ENCODE results near the gene IFT122. TPM values are rescaled to one million over a fixed set of nuclear protein-coding genes. Genes with fewer than 3 reads are reported as not detected.
"Not testable (repeated sequence)": the region's sequence is repeated elsewhere in the genome, so short reads cannot be mapped to it uniquely, and the experiment has no call there.

The IFT122 gene
- total RNA-seq, 1 donor from 2014 or later: 37.6 TPM

DNA sequence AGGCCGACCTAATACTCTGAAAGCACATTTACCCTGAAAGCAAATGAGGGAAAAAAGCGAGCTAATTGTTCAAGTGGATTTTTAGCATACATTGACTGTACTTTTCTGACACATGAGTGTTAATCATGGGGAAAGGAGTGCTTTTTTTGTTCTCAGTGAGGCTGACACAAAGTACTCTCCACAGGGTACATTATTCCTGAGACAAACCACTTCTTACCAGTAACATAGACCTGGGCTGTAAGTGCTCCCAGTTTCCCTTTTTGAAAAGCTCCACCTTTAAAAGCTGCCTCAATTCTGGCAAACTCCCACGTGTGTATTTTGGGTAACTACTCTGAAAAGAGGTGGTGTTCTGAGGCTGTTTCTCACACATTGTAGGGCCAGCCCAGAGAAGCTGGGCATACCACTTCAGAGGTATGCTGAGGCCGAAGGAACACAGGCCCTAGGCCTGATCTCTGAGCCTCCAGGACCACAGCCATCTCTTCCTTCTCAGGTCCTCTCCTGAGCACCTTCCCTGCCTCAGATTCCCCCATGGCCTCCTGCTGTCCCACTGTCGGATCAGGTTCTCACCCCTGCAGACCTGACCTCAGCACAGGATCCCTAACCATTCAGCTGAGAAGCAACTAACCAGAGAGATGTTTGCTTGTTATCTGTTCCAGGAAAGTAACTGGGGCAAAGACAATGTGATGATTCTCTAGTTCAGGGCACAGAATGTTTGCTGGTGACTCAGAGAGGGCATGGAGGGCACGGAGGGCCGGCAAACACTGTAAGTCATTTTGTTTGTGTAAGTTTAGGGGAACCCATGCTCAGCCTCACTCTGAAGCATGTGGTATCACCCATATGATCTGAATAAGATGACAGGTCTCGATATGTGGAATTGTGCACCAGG lies 58.8 kb downstream of the IFT122 start:
- not testable (repeated sequence) for DNase-seq (ENCODE audit: low spot score)

DNA sequence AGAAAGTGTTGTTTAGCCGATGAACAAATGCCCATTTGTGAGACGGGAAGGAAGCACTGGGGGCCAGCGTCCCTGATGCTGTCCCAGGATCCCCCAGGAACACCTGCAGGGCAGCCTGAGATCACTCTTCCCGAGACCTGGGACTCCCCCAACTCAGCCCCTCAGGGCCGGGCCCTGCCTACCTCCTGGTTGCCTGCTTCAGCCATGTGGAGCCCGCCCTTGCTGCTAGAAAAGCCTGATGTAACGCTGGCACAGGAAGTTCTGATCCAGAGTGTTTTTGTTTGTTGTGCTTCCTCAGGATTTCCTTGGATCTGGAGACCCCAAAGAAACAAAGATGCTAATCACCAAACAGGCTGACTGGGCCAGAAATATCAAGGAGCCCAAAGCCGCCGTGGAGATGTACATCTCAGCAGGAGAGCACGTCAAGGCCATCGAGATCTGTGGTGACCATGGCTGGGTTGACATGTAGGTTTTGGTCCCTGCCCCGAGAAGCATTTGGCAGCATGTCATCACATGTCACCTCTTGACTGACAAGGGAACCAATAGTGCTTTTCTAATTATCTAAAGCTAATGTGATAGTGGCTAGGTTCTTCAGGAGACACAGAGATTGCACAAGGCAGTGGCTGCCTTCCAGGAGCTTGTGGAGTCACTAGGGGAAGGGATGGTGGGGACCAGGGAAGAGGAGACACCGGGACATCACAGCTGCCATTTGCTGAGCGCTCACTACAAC lies 59.7 kb downstream of the IFT122 start:
- not testable (repeated sequence) for DNase-seq (ENCODE audit: low spot score)

DNA sequence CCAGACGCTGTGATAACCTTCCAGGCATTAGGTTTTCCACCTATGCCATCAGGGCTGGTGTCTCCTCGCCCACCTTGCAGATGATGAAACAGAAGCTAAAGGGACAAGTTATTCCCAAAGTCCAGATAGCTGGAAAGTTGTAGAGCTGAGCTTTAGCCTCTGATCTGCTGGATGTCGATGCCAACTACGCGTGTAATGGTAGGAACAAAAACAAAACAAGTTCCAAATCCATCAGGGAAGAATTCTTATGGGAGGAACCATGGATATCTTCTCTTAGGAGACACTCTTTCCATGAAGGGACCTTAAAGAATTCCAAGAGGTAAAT lies 60.3 kb downstream of the IFT122 start:
- no peak for DNase-seq (ENCODE audit: low spot score)

DNA sequence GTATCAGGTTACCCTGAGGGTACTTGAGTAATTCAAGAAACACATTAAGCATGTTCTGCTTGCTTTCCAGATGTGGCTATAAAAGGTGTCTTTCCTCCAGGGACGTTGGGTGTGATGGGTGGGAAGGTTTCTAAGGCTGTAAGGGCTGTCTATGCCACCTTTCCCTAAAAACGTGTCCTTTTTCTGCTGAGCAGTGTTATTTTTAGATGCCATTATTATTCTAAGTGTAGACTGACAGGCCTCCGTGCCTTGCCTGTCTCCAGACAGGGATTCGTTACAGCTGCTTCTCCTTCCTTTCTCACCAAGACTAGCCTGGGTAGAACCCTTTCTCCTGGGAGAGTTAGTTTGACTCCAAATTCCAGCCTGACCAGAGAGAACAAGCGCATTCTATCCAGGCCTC lies 61.6 kb downstream of the IFT122 start:
- DNase-seq (ENCODE audit: low spot score): no peak

DNA sequence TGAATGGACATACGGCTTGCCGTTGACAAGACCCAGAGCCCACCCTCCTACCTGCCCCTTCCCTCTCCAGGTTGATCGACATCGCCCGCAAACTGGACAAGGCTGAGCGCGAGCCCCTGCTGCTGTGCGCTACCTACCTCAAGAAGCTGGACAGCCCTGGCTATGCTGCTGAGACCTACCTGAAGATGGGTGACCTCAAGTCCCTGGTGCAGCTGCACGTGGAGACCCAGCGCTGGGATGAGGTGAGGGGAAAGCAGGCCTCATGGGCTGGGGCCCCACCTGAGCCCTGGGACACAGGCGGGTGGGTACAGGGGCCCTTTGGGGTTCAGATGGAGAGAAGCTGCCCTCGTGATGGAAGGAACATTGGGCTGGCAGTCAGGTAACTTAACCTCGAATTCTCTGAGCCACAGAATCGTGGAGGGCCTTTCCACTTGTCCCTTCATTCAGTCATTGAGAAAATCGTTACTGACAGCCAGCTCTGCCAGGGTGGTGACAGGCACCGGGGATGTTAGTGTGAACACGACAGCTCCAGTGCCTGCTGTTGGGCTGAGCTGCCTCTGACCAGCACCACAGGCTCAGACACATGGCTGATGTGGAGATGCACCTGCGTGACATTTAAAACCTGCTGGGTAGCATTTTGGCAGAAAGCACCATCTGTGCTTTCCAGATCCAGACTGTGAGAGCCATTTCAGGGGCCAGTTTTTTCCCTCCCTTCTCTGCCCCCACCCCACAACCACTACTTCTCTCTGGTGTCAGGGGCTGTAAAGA lies 62.8 kb downstream of the IFT122 start:
- no peak for DNase-seq (ENCODE audit: low spot score)

DNA sequence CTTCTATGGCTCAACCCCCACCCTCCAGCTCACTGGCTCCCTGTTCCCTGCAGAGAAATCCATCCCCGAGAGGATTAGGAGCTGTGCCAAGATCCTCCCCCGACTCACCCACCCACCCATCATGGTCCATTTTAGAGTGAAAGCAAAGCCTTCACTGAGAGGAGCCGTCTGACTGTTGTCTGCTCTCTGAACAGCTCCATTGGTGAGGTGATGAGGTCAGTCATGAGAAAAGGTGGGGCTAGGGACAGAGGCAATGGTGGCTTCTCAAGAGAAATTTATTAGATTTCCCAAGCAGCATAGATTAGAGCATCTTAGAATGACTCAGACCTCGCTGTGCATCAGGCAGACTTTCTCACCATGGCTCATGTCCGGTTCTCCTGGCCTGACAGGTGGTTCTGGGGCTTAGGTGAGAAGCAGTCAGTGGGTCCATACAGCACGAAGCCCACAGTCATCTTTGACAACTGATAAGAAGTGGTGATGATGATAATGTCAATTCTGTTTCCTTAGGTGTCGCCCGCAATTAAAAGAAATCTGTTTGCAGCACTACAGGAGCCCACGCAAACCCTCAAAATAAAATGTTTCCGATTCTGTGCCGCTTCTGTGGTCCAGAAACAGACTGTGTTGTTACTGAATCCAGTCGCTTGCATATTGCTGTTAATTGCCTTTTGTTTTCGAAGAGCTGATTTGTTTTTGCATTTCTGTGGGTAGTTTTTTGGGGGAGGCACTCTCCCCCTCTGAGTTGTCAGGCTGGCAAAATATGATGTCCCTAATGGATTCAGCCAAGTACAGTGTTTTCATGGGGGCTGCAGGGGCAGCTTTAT lies 63.7 kb downstream of the IFT122 start:
- DNase-seq (ENCODE audit: low spot score): no peak

DNA sequence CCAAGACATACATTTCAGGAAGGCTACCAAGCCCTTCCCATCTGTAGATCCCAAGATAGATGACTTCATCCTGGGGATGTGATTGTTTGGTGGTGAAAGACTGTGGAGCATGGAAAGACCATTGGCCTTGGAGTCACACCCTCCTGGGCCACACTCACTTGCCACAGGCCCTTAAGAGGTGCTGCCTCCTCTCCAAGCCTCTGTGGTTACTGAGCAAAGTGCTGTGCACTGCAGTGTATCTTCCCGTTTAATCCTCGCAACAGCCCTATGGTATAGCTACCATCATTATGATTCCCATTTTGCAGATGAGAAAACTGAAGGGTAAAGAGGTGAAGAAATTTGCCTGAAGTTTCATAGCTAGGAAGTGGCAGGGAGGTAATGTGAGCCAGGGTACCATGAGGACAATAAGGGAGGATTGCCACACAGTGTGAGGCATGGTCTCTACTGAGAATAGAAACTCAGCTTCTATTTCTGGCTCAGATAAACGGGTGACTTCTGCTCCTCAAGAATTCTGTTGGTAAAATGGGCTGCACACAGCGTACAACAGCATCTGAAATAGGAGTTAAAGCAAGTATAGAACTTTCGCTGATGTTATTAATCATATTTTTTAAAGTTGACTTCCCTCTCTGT lies 64.6 kb downstream of the IFT122 start:
- DNase-seq (ENCODE audit: low spot score): no peak

DNA sequence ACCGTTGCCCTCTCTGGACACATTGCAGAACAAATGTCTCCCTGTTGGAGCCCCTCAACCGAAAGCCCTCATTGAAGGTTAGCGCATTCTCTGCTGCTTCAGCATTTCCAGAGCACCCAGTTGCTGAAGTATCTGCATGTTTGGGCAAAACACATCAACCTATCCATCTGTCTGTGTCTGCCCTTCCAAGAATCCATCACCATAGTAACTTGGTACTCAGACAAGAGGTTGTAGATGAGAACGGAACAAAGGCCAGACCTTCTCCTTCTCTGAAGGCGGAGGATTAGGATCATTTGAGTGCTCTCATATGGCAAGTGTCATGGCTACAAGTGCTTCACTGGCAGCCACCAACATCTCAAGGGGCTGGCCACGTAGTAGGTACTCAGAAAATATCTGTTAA lies 65.3 kb downstream of the IFT122 start:
- DNase-seq (ENCODE audit: low spot score): no peak

DNA sequence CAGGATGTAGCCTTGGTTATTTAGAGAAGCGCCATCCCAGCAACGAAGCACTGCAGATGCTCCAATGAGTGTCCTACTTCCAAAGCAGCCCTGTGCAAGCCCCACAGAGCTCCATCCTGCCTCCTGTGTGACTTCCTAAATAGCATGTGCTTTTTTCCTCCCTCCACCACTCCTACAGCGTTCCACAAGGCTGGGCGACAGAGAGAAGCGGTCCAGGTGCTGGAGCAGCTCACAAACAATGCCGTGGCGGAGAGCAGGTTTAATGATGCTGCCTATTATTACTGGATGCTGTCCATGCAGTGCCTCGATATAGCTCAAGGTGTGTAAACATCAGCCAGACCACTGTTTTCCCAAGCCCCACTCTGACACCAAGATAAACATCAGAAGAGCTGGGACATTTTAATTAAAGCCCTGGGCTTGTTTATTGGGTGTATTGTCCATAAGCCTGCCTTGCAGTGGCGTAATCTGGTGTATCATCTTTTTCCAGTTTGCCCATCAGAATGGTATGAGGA lies 66.3 kb downstream of the IFT122 start:
- no peak for DNase-seq (ENCODE audit: low spot score)

DNA sequence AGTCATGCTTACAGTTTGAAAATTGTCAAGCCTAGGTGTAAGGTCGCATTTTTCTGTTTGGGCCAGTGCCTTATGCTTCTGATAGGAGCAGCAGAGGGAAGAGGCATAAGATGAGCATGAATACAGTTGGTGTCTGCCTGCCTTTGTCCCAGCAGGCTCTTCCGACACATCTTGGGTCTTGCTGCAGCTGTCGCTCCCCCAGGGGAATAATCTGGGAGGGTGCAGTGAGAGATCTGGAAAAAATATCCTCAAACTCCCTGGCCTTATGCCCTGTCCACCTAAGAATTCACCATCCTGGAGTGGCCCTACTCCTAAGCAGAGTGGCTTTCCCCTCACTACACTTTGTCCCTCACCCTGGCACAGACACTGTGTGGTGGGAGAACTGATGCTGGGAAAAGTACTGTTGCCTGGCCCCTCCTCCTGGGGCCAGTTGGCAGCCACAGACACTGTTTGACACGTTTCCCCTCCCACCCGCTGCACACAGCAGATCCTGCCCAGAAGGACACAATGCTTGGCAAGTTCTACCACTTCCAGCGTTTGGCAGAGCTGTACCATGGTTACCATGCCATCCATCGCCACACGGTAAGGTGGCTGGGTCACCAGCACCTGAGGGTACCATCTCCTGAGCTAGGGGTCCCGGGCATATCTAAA lies 67.3 kb downstream of the IFT122 start:
- DNase-seq (ENCODE audit: low spot score): no peak

DNA sequence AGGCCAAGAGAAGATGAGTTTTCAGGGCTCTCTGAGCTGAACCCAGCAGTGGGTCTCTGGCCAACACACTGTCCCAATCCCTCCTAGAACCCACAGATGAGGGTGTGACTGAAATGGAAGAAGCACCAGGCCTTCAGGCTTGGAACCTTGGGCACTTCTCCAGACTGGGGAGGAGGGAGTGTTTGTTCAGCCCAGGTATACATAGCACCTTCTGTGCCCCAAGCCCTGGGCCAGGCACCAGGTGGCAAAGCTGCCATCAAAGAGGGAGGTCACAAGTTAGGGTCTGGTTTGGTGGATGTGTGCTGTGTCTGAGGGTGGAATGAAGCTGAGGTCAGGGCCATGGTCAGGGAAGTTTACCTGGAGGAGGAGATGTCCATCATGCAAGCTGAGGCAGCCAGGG lies 72.6 kb downstream of the IFT122 start:
- no peak for DNase-seq (ENCODE audit: low spot score)

DNA sequence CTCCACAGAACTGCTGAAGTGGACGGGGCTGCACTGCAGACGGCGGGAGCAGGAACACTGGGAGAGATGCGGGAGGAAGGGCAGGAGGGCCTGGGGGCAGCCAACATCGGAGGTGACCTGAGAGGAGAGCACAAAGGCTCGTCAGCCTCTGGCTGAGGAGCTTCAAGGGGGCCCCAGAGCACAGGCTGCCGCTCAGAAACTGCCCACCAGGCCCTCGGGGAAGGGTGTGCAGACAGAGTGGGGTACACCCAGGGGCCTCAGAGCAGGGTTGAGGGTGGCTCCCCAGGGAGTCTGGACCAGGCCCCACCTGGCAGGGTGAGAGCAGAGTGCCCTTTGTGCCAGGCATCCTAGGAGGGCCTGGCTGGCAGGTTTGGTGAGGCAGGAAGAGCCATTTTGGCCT lies 73.7 kb downstream of the IFT122 start:
- no peak for DNase-seq (ENCODE audit: low spot score)

DNA sequence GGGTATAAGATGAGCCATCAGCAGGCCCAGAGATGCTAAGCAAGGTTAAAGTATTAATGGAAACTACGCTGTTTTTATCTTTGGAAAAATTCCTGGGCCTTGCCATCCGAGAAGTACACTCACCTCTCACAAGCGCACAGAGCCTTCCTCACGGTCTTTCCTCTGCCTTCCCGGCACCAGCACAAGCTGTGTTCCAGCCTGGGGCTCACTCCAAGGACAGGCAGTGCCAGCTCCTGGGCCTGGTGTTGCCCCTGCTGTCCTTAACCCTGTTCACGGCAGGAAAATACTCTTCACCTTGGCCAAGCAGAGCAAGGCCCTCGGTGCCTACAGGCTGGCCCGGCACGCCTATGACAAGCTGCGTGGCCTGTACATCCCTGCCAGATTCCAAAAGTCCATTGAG lies 74.1 kb downstream of the IFT122 start:
- DNase-seq (ENCODE audit: low spot score): no peak

DNA sequence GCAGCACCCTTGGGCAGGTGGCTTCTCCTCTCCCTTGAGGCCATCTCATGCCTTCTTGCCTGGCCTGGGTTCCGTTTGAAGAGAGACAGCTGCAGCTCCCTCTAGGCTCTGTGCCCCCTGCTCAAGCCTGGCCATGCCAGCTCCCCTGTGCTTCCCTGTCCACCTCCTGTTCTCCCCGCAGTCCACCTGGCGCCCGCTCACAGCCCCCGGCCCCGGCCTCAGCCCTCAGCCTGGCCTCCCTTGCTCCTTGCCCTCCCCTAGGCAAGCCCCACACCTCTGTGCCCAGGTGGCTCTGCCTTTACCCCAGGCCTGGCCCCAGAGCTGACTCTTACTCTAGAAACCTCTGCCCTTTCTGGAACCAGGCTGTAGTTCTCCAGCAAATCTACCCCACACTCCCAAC lies 74.5 kb downstream of the IFT122 start:
- no peak for DNase-seq (ENCODE audit: low spot score)

DNA sequence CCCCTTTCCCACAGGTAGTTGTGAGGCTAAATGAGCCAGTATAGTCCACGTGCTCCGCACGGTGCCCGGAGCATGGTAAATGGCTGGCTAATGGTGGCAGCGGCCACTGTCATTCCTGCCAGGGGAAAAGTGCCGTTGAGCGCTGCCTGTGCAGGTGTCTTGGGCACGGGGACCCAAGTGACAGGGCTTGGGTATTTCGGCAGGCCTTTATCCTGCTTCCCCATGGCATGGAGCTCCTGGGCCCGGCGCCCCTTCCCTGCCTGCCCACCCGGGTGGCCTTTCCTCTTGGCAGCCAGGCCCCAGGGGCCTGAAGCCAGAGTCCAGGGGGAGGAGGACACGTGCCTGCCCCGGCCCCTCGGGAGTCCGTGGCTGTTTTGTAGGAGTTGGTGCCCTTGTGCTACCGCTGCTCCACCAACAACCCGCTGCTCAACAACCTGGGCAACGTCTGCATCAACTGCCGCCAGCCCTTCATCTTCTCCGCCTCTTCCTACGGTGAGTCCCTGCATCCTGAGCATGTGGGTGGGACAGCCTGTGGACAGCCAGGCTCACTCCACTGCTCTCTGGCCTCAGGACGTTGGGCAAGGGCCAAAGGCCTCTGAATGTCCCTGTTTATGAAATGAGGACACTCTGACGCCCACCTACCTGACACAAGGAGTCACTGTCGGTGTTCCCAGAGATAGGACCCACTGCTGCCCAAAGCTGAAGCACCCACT lies 75.2 kb downstream of the IFT122 start:
- DNase-seq (ENCODE audit: low spot score): not testable (repeated sequence)

DNA sequence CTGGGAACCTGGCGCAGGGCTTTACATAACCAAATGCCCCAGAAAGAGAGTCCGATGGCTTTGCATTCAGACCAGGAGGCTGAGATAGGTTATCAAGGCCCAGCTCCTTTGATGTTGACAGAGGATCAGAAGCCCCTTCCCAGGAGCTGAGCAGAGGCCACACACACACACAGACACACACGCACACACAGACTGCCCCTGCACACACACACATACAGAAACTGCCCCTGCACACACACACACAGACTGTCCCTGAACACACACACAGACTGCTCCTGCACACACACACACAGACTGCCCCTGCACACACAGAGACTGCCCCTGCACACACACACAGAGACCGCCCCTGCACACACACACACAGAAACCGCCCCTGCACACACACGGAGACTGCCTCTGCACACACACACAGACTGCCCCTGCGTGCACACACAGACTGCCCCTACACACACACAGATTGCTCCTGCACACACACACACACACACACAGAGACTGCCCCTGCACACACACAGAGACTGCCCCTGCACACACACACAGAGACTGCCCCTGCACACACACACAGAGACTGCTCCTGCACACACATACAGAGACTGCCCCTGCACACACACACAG lies 75.9 kb downstream of the IFT122 start:
- not testable (repeated sequence) for DNase-seq (ENCODE audit: low spot score)

DNA sequence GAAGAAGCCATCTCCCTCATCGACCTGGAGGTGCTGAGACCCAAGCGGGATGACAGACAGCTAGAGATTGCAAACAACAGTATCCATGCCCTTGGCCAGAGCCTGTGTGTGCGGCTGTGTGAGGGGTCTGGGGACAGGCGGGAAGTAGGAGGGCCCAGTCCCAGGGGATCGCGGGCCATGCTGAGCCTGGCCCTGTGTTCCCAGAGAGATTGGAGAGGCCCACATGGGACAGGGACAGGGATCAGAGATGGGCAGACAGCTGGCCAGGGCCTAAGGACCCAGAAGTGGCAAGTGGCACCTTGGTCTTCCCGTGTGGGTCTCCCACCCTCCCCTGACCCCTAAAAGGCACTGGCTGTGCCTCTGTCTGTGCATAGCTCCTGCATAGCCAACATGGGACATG lies 77.5 kb downstream of the IFT122 start:
- no peak for DNase-seq (ENCODE audit: low spot score)

DNA sequence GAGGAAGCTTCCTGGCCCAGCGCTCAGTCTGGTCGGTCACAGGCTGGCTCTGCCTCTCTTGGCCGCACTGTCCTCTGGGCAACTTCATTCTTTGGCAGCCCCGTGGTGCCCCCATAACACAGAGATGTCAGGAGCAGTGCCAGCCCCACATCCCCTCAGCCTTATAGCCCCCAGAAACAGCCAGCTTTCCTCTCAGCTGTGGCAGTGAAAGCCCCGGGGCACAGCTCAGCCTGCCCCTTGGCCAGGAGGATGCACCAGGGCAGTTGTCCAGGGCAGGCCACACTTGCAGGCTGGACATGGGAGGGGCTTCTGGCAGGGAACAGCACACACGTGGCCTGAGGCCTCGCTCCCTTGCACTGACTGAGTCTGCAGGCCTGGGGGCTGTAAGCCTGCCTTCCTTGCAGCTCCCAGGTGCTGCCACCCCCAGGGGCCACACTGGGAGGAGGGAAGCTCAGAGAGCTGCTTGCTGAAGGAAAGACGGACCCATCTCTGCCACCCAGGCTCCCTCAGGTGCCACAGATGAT lies 78.1 kb downstream of the IFT122 start:
- no peak for DNase-seq (ENCODE audit: low spot score)

DNA sequence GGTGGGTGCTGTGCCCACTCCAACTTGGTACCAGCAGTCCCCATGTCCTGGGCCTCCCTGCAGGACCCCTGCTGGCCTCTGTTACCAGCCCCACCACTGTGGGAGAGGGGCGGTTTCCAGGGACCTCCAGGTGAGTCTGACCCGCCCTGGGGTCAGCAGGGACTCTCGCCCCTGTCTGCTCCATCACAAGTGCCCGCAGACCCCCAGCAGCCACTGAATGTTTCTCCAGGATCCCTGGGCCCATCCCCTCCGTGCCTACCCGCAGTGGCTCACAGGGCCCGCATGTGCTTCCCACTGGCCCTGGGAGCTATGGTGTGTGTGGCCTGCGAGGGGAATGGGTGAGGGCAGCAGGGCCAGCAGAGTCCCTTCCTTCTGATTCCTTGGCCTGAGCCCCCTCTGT lies 78.6 kb downstream of the IFT122 start:
- no peak for DNase-seq (ENCODE audit: low spot score)
